Smooth muscle cell (in vitro differentiated cells): ENCODE results near the gene BICD1. TPM values are rescaled to one million over a fixed set of nuclear protein-coding genes. Genes with fewer than 3 reads are reported as not detected.
"Not testable (repeated sequence)": the region's sequence is repeated elsewhere in the genome, so short reads cannot be mapped to it uniquely, and the experiment has no call there.

Experiments used
- DNase-seq: peaks from one replicate; lab custom pipeline; 2025; ENCODE audit not compliant: unreplicated experiment; lab: John Stamatoyannopoulos, UW
- H2AFZ ChIP-seq: fragments of 200-600 bp; sonication (generic); 2 replicates; pipeline ENCODE4 v1.6.0; 2016; ENCODE audit warnings: antibody characterized with exemption, low read depth, mild to moderate bottlenecking
- H3F3A ChIP-seq: fragments of 200-600 bp; sonication (generic); 2 replicates; pipeline ENCODE4 v1.6.0; 2017; ENCODE audit warnings: antibody characterized with exemption, low read depth
- H3K27ac ChIP-seq: fragments of 200-600 bp; sonication (generic); 2 replicates; pipeline ENCODE4 v1.5.1; 2016; ENCODE audit warnings: low read depth, mild to moderate bottlenecking
- H3K27me3 ChIP-seq: fragments of 200-600 bp; sonication (generic); 2 replicates; pipeline ENCODE4 v1.6.1; 2016; ENCODE audit warnings: low read depth, mild to moderate bottlenecking
- H3K36me3 ChIP-seq: fragments of 200-600 bp; sonication (generic); 2 replicates; pipeline ENCODE4 v1.5.1; 2016; ENCODE audit warnings: low read depth
- H3K4me1 ChIP-seq: fragments of 200-600 bp; sonication (generic); 2 replicates; pipeline ENCODE4 v1.5.1; 2016; ENCODE audit warnings: low read depth
- H3K4me2 ChIP-seq: fragments of 200-600 bp; sonication (generic); 2 replicates; pipeline ENCODE4 v1.6.0; 2016; ENCODE audit warnings: mild to moderate bottlenecking
- H3K4me3 ChIP-seq: fragments of 200-600 bp; sonication (generic); 2 replicates; pipeline ENCODE4 v1.5.1; 2016; ENCODE audit warnings: mild to moderate bottlenecking
- H3K79me2 ChIP-seq: fragments of 200-600 bp; sonication (generic); 2 replicates; pipeline ENCODE4 v1.6.0; 2016; ENCODE audit warnings: low read depth, mild to moderate bottlenecking
- H3K9ac ChIP-seq: fragments of 200-600 bp; sonication (generic); 2 replicates; pipeline ENCODE4 v1.6.0; 2016; ENCODE audit warnings: low read depth
- H3K9me3 ChIP-seq: fragments of 200-600 bp; sonication (generic); replicated peaks from 2 replicates; pipeline ENCODE4 v1.5.1; 2016; ENCODE audit warnings: low read depth
- H4K20me1 ChIP-seq: fragments of 200-600 bp; sonication (generic); 2 replicates; pipeline ENCODE4 v1.6.0; 2016; ENCODE audit warnings: low read depth
- WGBS: methylation state at CpG from one replicate; pipeline ENCODE4 v1.1.7; 2016; ENCODE audit warnings: low lambda C conversion rate; 5-methylcytosine and 5-hydroxymethylcytosine counted together
- polyA plus RNA-seq: library from polyadenylated mRNA; unstranded; fragments of >200 nt; fragmentation: Nextera tagmentation; extraction: Ambion mirVana; gene quantifications from 2 replicates; pipeline ENCODE4 v1.2.1, GENCODE V29; 2016
- total RNA-seq: library from RNA; depleted of rRNA; stranded (reverse); fragments of >200 nt; gene quantifications from 2 replicates; pipeline ENCODE4 v1.2.3, GENCODE V29; 2014
- TF ChIP-seq, protein P1 (sequence below): fragments of 200-600 bp; sonication (generic); IDR thresholded peaks from 2 replicates; pipeline ENCODE4 v1.5.1; 2017; ENCODE audit warnings: borderline replicate concordance, mild to moderate bottlenecking, antibody characterized with exemption; ENCODE audit not compliant: insufficient read depth, poor library complexity, severe bottlenecking

The BICD1 gene
- total and polyA plus RNA-seq, 2 experiments from 2014 or later: 6.5 to 11.5 TPM

DNA sequence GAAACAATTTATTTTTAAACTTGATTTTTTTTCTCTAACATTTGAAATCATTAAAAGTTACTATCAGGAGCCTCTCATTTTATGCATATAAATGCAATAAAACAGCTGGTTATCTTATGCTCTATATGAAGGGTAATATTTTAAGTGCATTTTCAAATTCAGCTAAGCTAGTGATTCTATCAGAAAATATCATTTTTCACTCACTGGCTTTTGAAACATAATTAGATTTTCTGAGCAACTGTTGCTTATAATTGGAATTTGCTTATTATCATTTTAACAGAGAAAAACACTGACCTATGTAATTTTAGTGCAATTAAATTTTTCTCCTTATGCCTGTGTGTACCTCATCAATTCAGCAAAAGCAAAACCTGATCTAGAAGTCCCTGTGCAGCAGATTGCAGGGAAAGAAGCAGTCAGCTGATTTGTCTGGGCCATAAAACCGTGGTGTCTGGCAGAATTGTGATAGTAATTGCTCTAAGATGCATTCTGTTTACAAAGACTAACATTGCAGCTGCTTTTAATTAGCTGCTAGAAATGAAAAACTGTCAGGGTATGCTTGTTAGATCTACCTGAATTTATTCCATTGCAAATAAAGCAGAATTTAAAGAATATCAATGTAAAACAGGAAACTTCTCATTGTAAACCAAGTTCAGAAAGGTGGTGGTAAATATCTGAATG lies 75.0 kb downstream of the BICD1 start:
- 3% methylated on average over 1 of the region's 1 CpG for WGBS
- no peak for DNase-seq
- Histone ChIP-seq H3K4me1 (peaks cover 7% of the 10 kb centered on the region), H3F3A (no peaks in the 10 kb centered on the region), H3K79me2 (no peaks in the 10 kb centered on the region), H3K4me2 (no peak overlapping the region), H3K27ac (no peak overlapping the region), H3K9me3 (no peaks in the 10 kb centered on the region), H2AFZ (no peak overlapping the region), H3K27me3 (no peaks in the 10 kb centered on the region), H3K4me3 (no peak overlapping the region), H3K9ac (no peak overlapping the region), H4K20me1 (peaks cover 8% of the 10 kb centered on the region), H3K36me3 (no peaks in the 10 kb centered on the region)
- TF ChIP-seq, protein P1, sequence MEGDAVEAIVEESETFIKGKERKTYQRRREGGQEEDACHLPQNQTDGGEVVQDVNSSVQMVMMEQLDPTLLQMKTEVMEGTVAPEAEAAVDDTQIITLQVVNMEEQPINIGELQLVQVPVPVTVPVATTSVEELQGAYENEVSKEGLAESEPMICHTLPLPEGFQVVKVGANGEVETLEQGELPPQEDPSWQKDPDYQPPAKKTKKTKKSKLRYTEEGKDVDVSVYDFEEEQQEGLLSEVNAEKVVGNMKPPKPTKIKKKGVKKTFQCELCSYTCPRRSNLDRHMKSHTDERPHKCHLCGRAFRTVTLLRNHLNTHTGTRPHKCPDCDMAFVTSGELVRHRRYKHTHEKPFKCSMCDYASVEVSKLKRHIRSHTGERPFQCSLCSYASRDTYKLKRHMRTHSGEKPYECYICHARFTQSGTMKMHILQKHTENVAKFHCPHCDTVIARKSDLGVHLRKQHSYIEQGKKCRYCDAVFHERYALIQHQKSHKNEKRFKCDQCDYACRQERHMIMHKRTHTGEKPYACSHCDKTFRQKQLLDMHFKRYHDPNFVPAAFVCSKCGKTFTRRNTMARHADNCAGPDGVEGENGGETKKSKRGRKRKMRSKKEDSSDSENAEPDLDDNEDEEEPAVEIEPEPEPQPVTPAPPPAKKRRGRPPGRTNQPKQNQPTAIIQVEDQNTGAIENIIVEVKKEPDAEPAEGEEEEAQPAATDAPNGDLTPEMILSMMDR: no peak

DNA sequence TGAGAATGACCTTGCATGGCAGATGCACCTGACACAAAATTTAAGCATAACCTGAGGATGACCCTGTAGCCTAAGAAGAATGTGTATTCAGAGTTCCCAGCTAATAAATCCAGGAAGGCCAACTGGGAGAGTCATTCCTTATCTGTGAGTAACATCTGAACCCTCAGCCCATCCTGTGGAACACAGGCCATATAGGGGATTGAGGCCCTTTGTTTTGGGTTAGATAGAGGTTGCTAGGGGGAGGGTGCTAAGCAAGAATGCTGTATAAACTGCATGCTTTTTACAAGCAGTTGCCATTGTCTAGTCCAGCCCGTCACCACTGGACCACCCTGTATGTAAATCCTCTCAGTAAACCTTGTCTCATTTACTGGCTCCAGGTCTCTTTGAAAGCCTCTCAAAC lies 77.0 kb downstream of the BICD1 start:
- TF ChIP-seq, protein P1: no peak
- H3K27ac ChIP-seq: no peak overlapping the region
- H2AFZ ChIP-seq: no peak overlapping the region
- H3K4me1 ChIP-seq: peaks cover 7% of the 10 kb centered on the region
- H3K9me3 ChIP-seq: no peaks in the 10 kb centered on the region
- H3K27me3 ChIP-seq: no peaks in the 10 kb centered on the region
- H3F3A ChIP-seq: no peaks in the 10 kb centered on the region
- DNase-seq: no peak
- 79% methylated on average over 1 of the region's 1 CpG for WGBS
- no peaks in the 10 kb centered on the region for H3K79me2 ChIP-seq
- no peaks in the 10 kb centered on the region for H3K36me3 ChIP-seq
- peaks cover 2% of the 10 kb centered on the region for H4K20me1 ChIP-seq
- no peak overlapping the region for H3K4me3 ChIP-seq
- H3K4me2 ChIP-seq: no peak overlapping the region
- no peak overlapping the region for H3K9ac ChIP-seq

DNA sequence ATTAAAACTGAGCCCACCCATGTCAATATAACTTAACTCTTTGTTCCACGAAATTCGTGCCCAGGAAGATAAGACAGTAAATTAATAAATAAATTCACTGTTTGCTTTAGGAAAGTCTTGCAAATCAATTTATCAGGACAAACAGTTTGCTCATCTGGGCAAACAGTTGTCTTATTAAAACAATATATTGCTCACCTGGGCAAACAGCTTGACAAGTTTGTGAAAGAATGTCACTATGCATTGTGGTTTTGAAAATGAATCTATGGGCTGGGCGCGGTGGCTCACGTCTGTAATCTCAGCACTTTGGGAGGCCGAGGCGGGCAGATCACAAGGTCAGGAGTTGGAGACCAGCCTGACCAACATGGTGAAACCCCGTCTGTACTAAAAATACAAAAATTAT lies 80.5 kb downstream of the BICD1 start:
- H3K4me2 ChIP-seq, H3K27ac ChIP-seq, H3K9ac ChIP-seq, H3K9me3 ChIP-seq, H2AFZ ChIP-seq, H4K20me1 ChIP-seq, H3F3A ChIP-seq, H3K4me3 ChIP-seq, DNase-seq, H3K27me3 ChIP-seq, H3K79me2 ChIP-seq, H3K36me3 ChIP-seq: not testable (repeated sequence)
- peaks cover 10% of the 10 kb centered on the region for H3K4me1 ChIP-seq
- WGBS: 92% methylated on average over 8 of the region's 8 CpGs

DNA sequence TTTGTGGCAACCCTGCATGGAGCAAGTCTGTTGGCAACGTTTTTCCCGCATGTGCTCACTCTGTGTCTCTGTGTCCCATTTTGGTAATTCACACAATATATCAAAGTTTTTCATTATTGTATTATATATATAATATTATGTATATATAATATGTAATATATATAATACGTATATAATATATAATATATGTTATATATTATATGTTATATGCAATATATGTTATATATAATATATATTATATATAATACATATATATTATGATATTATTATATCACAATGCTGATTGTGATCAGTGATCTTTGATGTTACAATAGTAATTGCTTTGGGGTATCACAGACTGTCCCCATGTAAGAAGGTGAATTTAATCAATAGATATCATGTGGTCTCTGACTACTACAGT lies 84.8 kb downstream of the BICD1 start:
- Histone ChIP-seq H3K79me2 (no peaks in the 10 kb centered on the region), H2AFZ (no peak overlapping the region), H3K9ac (no peak overlapping the region), H3K36me3 (peaks cover 5% of the 10 kb centered on the region), H3K4me3 (no peak overlapping the region), H3K4me2 (no peak overlapping the region), H3K4me1 (peaks cover 10% of the 10 kb centered on the region), H4K20me1 (no peaks in the 10 kb centered on the region), H3K27me3 (no peaks in the 10 kb centered on the region), H3K27ac (no peak overlapping the region), H3F3A (no peaks in the 10 kb centered on the region), H3K9me3 (no peaks in the 10 kb centered on the region)
- 95% methylated on average over 3 of the region's 3 CpGs for WGBS
- DNase-seq: no peak
- TF ChIP-seq, protein P1: no peak
